H9 (cell line): ENCODE data around the gene ZNF14. TPM values are rescaled to one million over a fixed set of nuclear protein-coding genes. Genes with fewer than 3 reads are reported as not detected.

Source experiments
- DNase-seq: peaks from one replicate; pipeline ENCODE4 v3.0.0-alpha.2; 2017
- H2AFZ ChIP-seq: one replicate; pipeline ENCODE4 v1.6.1; 2013; ENCODE audit warnings: mild to moderate bottlenecking, low read length, control low read depth, moderate library complexity
- H2AK5ac ChIP-seq: 2 replicates; pipeline ENCODE4 v1.6.1; 2013; ENCODE audit warnings: low read length, control low read depth, mixed read lengths; ENCODE audit not compliant: insufficient read length
- H2BK120ac ChIP-seq: one replicate; pipeline ENCODE4 v1.6.1; 2013; ENCODE audit warnings: low read depth, mild to moderate bottlenecking, low read length, control low read depth, inconsistent platforms; ENCODE audit not compliant: poor library complexity, severe bottlenecking
- H2BK12ac ChIP-seq: 2 replicates; pipeline ENCODE4 v1.6.1; 2013; ENCODE audit warnings: low read length, control low read depth, mixed read lengths, low read depth; ENCODE audit not compliant: insufficient read length
- H2BK15ac ChIP-seq: 2 replicates; pipeline ENCODE4 v1.6.1; 2013; ENCODE audit warnings: low read depth, low read length, control low read depth
- H2BK20ac ChIP-seq: one replicate; pipeline ENCODE4 v1.6.1; 2013; ENCODE audit warnings: low read depth, mild to moderate bottlenecking, low read length, control low read depth, inconsistent platforms; ENCODE audit not compliant: poor library complexity, severe bottlenecking
- H2BK5ac ChIP-seq: 2 replicates; pipeline ENCODE4 v1.6.1; 2013; ENCODE audit warnings: low read length, control low read depth, mixed read lengths; ENCODE audit not compliant: insufficient read length
- H3K14ac ChIP-seq: 2 replicates; pipeline ENCODE4 v1.6.1; 2013; ENCODE audit warnings: low read length, control low read depth; ENCODE audit not compliant: insufficient read depth
- H3K18ac ChIP-seq: 2 replicates; pipeline ENCODE4 v1.6.1; 2013; ENCODE audit warnings: low read depth, mild to moderate bottlenecking, mixed read lengths, low read length, control low read depth; ENCODE audit not compliant: insufficient read length
- H3K23ac ChIP-seq: 2 replicates; pipeline ENCODE4 v1.6.1; 2013; ENCODE audit warnings: low read length, control low read depth, mixed read lengths, low read depth; ENCODE audit not compliant: insufficient read length
- H3K23me2 ChIP-seq: 2 replicates; pipeline ENCODE4 v1.6.1; 2013; ENCODE audit warnings: low read depth, mild to moderate bottlenecking, mixed read lengths, low read length, control low read depth; ENCODE audit not compliant: insufficient read length, poor library complexity, severe bottlenecking
- H3K27ac ChIP-seq: 2 replicates; pipeline ENCODE4 v1.5.1; 2013; ENCODE audit warnings: low read length, control low read depth, mixed read lengths, low read depth; ENCODE audit not compliant: insufficient read length
- H3K27me3 ChIP-seq: 2 replicates; pipeline ENCODE4 v1.6.1; 2013; ENCODE audit warnings: low read length, control low read depth, inconsistent platforms; ENCODE audit not compliant: insufficient read depth
- H3K4ac ChIP-seq: 2 replicates; pipeline ENCODE4 v1.6.1; 2013; ENCODE audit warnings: low read depth, mild to moderate bottlenecking, control low read depth, inconsistent platforms, low read length, moderate library complexity
- H3K4me1 ChIP-seq: 2 replicates; pipeline ENCODE4 v1.6.1; 2013; ENCODE audit warnings: low read length, control low read depth, inconsistent platforms; ENCODE audit not compliant: insufficient read depth
- H3K4me2 ChIP-seq: 2 replicates; pipeline ENCODE4 v1.6.1; 2013; ENCODE audit warnings: low read length, control low read depth, mixed read lengths; ENCODE audit not compliant: insufficient read length, insufficient read depth
- H3K56ac ChIP-seq: 2 replicates; pipeline ENCODE4 v1.6.1; 2013; ENCODE audit warnings: low read depth, mild to moderate bottlenecking, mixed read lengths, low read length, control low read depth; ENCODE audit not compliant: insufficient read length
- H3K79me1 ChIP-seq: 2 replicates; pipeline ENCODE4 v1.6.1; 2013; ENCODE audit warnings: low read depth, mild to moderate bottlenecking, moderate library complexity, low read length, control low read depth, inconsistent platforms; ENCODE audit not compliant: insufficient read depth, poor library complexity, severe bottlenecking
- H3K79me2 ChIP-seq: 2 replicates; pipeline ENCODE4 v1.6.1; 2013; ENCODE audit warnings: low read length, control low read depth, inconsistent platforms; ENCODE audit not compliant: insufficient read depth
- H3K9ac ChIP-seq: 2 replicates; pipeline ENCODE4 v1.6.1; 2013; ENCODE audit warnings: low read length, control low read depth, mixed read lengths; ENCODE audit not compliant: insufficient read length; ENCODE audit errors: extremely low read depth
- H3K9me3 ChIP-seq: one replicate; pipeline ENCODE4 v1.6.1; 2013; ENCODE audit warnings: low read depth, low read length, inconsistent platforms; ENCODE audit not compliant: control insufficient read depth
- H3T11ph ChIP-seq: one replicate; pipeline ENCODE4 v1.6.1; 2013; ENCODE audit warnings: mild to moderate bottlenecking, low read length, control low read depth, inconsistent platforms
- H4K20me1 ChIP-seq: one replicate; pipeline ENCODE4 v1.6.1; 2013; ENCODE audit not compliant: control insufficient read depth, insufficient read length, insufficient read depth
- H4K5ac ChIP-seq: 2 replicates; pipeline ENCODE4 v1.6.1; 2013; ENCODE audit warnings: low read depth, mild to moderate bottlenecking, mixed read lengths, low read length, control low read depth; ENCODE audit not compliant: insufficient read length
- H4K8ac ChIP-seq: replicated peaks from 2 replicates; pipeline ENCODE4 v1.6.1; 2013; ENCODE audit warnings: low read length, control low read depth, mixed read lengths, low read depth; ENCODE audit not compliant: insufficient read length
- H4K91ac ChIP-seq: 2 replicates; pipeline ENCODE4 v1.6.1; 2013; ENCODE audit warnings: low read depth, mild to moderate bottlenecking, moderate library complexity, mixed read lengths, low read length, control low read depth; ENCODE audit not compliant: insufficient read length
- H3K27ac Mint-ChIP-seq, 3 experiments: 2 replicates in 2 of 3; 3 replicates in 1 of 3; pipeline ENCODE4 v1.8.0; 2020 to 2021; ENCODE audit warnings: mixed read lengths in 3 of 3, mild to moderate bottlenecking in 1 of 3, moderate library complexity in 1 of 3
- H3K27me3 Mint-ChIP-seq: 2 replicates; pipeline ENCODE4 v1.8.0; 2021; ENCODE audit warnings: low read depth, mild to moderate bottlenecking, moderate library complexity, mixed read lengths
- H3K36me3 Mint-ChIP-seq, 3 experiments: 2 replicates in 2 of 3; 3 replicates in 1 of 3; pipeline ENCODE4 v1.8.0; 2020 to 2021; ENCODE audit warnings: low read depth in 3 of 3, mixed read lengths in 3 of 3; ENCODE audit not compliant: insufficient read depth in 1 of 3
- H3K4me1 Mint-ChIP-seq, 2 experiments: 2 replicates each; pipeline ENCODE4 v1.8.0; 2020; ENCODE audit warnings: mixed read lengths in 2 of 2
- H3K4me3 Mint-ChIP-seq, 2 experiments: 2 replicates in 1 of 2; 3 replicates in 1 of 2; pipeline ENCODE4 v1.8.0; 2020 to 2021; ENCODE audit warnings: mild to moderate bottlenecking in 2 of 2, mixed read lengths in 2 of 2, moderate library complexity in 1 of 2
- H3K9me3 Mint-ChIP-seq, 2 experiments: 2 replicates in 1 of 2; 3 replicates in 1 of 2; pipeline ENCODE4 v1.8.0; 2020; ENCODE audit warnings: mild to moderate bottlenecking in 2 of 2, mixed read lengths in 2 of 2, moderate library complexity in 1 of 2
- WGBS: extraction: QIAGEN DNeasy Blood & Tissue Kit; methylation state at CpG from one replicate; pipeline ENCODE4 v1.1.7; 2013; ENCODE audit warnings: missing lambda C conversion rate, low lambda C conversion rate, mixed read lengths; ENCODE audit not compliant: insufficient read length; ENCODE audit errors: extremely low coverage; 5-methylcytosine and 5-hydroxymethylcytosine counted together
- total RNA-seq: library from RNA; stranded (reverse); gene quantifications from 2 replicates; pipeline ENCODE4 v1.2.1, GENCODE V29; 2021
- TF ChIP-seq, protein P1 (sequence below): fragments of 200-600 bp; sonication (generic); conservative IDR thresholded peaks from 3 replicates; pipeline ENCODE4 v1.8.0; 2021; ENCODE audit warnings: antibody characterized with exemption, mild to moderate bottlenecking

The ZNF14 gene
- total RNA-seq, 1 experiment from 2014 or later: 8.3 TPM

DNA sequence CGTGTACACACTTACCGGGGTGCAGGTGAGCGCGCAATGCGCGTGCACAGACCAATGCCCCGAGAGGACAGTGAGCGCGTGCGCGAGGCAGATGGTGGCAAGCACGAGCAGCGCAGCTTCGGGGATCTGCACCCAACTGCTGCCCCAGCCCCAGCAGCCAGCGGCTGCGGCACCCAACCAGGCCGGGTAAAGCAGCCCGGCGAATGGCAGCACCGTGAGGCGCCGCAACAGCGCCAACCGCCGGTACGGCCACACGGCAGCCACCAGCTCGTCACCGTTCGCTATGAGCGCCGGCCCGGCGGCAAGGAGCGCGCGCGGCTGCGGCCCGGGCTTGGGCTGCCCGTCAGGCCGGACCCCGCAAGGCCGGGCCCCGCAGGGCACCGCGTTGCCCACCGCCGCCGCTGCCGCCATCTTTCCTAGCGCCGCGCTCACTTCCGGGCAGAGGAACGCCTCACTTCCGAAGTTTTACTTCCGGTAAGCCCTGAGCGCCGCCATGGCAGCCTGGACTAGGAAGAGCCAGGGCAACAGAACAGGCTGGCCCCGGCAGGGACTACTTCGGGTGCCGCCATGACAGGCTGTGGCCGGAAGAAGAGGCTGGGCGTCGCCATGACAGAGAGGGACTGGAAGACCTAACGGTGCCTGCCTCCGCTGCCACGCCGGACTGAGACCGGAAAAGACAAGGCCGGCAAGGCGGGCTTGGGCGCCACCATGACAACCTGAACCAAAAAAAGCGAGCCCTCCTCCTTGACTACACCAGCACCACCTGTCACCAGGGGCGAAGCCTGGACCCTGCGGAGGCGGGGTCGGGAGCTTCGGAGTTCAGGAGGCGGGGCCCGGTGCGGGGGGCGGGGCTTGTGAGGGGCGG is 69.4 kb downstream of the ZNF14 start, which contains the start of gene ATP13A1:
ATP13A1 (minus strand) TSS at position 421 of the 865 bp plus-strand sequence; CDS start at position 411, 10 bp downstream.
- Histone ChIP-seq H3K27ac (no peak within 1 kb of the TSS), H4K8ac (no peak within 1 kb of the TSS), H3K79me1 (peaks cover 5% of the 10 kb centered on the region), H4K91ac (no peak within 1 kb of the TSS), H2BK12ac (no peak within 1 kb of the TSS), H3K23me2 (peaks cover 5% of the 10 kb centered on the region), H3K9ac (peak within 1 kb of the TSS; percentile 37), H2BK120ac (no peak within 1 kb of the TSS), H4K20me1 (no peaks in the 10 kb centered on the region), H3K18ac (peak within 1 kb of the TSS; percentile 81), H3K56ac (no peak within 1 kb of the TSS), H2BK20ac (no peak within 1 kb of the TSS), H3K4me1 (peaks cover 6% of the 10 kb centered on the region; the same call in 1 of the 2 replicates), H3K27me3 (no peaks in the 10 kb centered on the region), H3K79me2 (peaks cover 20% of the 10 kb centered on the region; the same call in 1 of the 2 replicates), H3K14ac (peak within 1 kb of the TSS; percentile 36), H3K4ac (no peak within 1 kb of the TSS), H3T11ph (no peak within 1 kb of the TSS), H2AK5ac (no peak within 1 kb of the TSS), H3K23ac (no peak within 1 kb of the TSS), H2BK15ac (no peak within 1 kb of the TSS), H2BK5ac (no peak within 1 kb of the TSS), H3K9me3 (no peaks in the 10 kb centered on the region), H4K5ac (no peak within 1 kb of the TSS), H2AFZ (no peak within 1 kb of the TSS), H3K4me2 (peak within 1 kb of the TSS; percentile 89)
- H3K9me3 Mint-ChIP-seq: no peaks in the 10 kb centered on the region
- peaks cover 27% of the 10 kb centered on the region in 2 experiments for H3K4me1 Mint-ChIP-seq
- TF ChIP-seq, protein P1, sequence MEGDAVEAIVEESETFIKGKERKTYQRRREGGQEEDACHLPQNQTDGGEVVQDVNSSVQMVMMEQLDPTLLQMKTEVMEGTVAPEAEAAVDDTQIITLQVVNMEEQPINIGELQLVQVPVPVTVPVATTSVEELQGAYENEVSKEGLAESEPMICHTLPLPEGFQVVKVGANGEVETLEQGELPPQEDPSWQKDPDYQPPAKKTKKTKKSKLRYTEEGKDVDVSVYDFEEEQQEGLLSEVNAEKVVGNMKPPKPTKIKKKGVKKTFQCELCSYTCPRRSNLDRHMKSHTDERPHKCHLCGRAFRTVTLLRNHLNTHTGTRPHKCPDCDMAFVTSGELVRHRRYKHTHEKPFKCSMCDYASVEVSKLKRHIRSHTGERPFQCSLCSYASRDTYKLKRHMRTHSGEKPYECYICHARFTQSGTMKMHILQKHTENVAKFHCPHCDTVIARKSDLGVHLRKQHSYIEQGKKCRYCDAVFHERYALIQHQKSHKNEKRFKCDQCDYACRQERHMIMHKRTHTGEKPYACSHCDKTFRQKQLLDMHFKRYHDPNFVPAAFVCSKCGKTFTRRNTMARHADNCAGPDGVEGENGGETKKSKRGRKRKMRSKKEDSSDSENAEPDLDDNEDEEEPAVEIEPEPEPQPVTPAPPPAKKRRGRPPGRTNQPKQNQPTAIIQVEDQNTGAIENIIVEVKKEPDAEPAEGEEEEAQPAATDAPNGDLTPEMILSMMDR: no peak; the same call in 2 of the 3 replicates
- H3K36me3 Mint-ChIP-seq: peaks cover 14 to 28% (median 23%) of the 10 kb centered on the region in 3 experiments
- DNase-seq: peak; percentile 95
- peak within 1 kb of the TSS; percentile 98 to 99 (median 98) for H3K27ac Mint-ChIP-seq
- WGBS: no CpG with 5 or more reads among the region's 85 CpGs
- no peaks in the 10 kb centered on the region for H3K27me3 Mint-ChIP-seq
- peak within 1 kb of the TSS; percentile 86 to 95 for H3K4me3 Mint-ChIP-seq
